GM06990 (cell line): ENCODE measurements around the gene PBX2.

ENCODE experiments used
- DNase-seq: peaks from one replicate; pipeline ENCODE4 v3.0.0-alpha.2; 2011; ENCODE audit not compliant: insufficient read length; ENCODE audit errors: extremely low read depth
- H3K27me3 ChIP-seq: replicated peaks from 2 replicates; pipeline ENCODE4 v1.6.0; 2011; ENCODE audit warnings: low read length; ENCODE audit not compliant: control insufficient read depth, insufficient read depth
- H3K36me3 ChIP-seq: 2 replicates; pipeline ENCODE4 v1.5.1; 2011; ENCODE audit warnings: low read length; ENCODE audit not compliant: control insufficient read depth, insufficient read depth
- H3K4me3 ChIP-seq: replicated peaks from 2 replicates; pipeline ENCODE4 v1.5.1; 2011; ENCODE audit warnings: low read depth, mild to moderate bottlenecking, control low read depth, low read length
- TF ChIP-seq, protein P1 (sequence below): IDR thresholded peaks from 2 replicates; pipeline ENCODE4 v1.5.1; 2011; ENCODE audit warnings: low read length, control low read depth, mild to moderate bottlenecking, inconsistent platforms; ENCODE audit not compliant: insufficient read depth, poor library complexity, severe bottlenecking

Gene PBX2

DNA sequence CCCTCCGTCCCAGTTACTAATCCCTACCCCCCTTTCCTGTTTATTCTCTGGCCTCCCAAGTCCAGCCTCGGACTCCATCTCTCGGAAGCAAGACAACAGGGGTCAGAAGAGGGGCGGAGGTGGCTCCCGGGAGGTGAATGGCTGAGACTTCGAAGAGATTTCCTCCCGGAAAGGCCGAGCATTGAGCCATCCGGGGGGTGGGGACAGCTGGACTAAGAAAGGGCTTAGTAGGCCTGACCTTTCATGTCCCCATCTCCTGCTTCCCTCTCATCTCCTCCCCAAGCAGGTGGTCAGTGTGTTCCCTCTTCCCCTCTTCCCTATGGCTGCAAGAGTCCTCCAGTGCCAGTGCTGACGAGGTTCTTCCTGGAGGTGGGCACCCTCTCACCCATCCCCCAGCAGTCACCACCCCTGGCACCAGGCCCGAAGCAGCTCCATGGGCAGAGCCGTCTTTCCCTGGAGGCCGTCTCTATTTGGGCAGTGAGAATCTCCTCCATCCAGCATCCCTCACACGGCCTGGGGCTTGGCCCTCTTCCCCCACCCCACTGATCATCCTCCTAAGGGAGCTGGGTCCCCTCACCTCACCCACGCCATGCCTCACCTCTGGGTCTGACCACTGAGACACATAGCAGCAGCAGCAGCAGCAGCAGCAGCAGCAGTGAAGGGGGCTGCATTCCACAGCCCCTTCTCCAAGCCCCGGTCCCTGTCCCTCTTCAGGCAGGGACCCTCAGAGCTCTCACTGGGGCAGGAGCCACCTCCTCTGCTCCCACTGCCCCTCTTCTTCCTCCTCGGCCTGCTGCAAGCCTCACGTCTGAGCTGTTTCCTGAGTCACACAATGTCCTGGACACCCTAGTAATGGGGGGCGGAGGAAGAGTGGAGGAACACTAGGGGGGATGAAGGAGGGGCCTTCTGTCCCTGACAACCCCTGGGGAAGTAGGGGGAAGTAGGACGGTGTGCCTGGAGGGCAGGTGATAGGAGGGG lies 33.5 kb upstream of the PBX2 start, which contains the start of gene NOTCH4:
NOTCH4 (minus strand) TSS at position 810 of the 978 bp plus-strand sequence; CDS start at position 671, 139 bp downstream.
- DNase-seq = no peak
- Histone ChIP-seq H3K27me3 (no peaks in the 10 kb centered on the region; the same call in 1 of the 2 replicates), H3K36me3 (no peaks in the 10 kb centered on the region), H3K4me3 (no peak within 1 kb of the TSS)
- TF ChIP-seq, protein P1, sequence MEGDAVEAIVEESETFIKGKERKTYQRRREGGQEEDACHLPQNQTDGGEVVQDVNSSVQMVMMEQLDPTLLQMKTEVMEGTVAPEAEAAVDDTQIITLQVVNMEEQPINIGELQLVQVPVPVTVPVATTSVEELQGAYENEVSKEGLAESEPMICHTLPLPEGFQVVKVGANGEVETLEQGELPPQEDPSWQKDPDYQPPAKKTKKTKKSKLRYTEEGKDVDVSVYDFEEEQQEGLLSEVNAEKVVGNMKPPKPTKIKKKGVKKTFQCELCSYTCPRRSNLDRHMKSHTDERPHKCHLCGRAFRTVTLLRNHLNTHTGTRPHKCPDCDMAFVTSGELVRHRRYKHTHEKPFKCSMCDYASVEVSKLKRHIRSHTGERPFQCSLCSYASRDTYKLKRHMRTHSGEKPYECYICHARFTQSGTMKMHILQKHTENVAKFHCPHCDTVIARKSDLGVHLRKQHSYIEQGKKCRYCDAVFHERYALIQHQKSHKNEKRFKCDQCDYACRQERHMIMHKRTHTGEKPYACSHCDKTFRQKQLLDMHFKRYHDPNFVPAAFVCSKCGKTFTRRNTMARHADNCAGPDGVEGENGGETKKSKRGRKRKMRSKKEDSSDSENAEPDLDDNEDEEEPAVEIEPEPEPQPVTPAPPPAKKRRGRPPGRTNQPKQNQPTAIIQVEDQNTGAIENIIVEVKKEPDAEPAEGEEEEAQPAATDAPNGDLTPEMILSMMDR = no peak

DNA sequence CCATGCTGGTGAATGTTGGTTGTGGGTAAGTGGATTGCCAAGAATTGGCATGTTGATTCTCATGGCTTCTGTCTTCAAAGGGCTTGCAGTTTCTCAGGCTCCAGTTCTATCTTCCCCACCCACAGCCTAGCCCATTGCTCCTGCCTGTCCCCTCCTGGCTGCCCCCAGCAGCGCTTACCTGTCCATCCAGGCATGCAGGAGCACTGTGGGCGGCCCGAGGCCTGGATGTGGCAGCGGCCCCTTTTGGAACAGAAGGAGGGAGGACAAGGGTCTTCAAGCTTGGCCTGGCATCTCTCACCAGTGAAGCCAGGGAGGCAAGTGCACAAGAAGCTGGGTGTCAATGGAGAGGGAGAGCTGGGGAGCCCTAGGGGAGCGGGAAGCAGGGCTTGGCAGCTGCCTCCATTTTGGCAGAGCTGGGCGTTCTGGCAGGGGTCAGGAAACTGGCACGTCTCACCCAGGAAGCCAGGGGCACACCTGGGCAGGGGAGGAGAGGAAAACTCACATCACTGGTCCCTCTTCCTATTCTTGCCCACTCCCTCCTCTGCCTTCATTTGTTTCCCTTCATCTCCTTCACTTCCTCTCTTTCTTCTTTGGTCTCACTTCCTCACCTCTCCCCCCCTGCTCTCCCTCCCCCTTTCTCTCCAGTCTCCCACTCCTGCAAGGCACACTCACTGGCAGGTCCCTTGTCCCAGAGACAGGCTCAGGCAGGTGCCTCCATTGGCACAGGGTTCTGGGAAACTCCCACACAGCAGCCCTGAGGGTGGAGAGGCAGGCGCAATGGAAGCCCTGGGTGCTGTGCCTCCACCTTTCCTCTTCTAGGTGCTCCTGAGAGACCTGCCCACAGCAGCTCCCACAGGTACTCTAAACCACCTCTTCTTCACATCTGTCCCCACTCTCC lies 32.6 kb upstream of the PBX2 start:
- no peaks in the 10 kb centered on the region for H3K36me3 ChIP-seq
- H3K4me3 ChIP-seq = no peak overlapping the region
- H3K27me3 ChIP-seq = no peaks in the 10 kb centered on the region; the same call in 1 of the 2 replicates
- DNase-seq = no peak
- TF ChIP-seq, protein P1 = no peak

DNA sequence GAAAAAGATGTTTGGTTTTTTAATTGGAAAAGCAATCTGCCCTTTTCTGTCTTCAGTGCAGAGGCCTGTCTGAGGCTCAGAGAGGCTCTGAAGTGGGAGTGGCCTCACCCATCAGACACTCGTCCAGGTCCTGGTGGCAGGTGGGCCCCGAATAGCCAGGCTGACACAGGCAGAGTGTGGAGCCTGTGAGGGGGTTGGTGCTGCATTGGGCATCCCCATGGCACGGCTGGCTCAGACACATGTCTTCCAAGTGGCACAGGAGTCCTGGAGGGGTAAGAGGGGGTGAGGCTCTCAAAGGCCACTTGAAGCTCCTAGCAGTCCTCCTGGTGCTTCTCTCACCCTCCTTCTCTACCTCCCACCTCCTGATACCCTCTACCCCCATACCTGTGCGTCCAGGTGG lies 30.0 kb upstream of the PBX2 start:
- TF ChIP-seq, protein P1 = no peak
- Histone ChIP-seq H3K36me3 (no peaks in the 10 kb centered on the region), H3K4me3 (no peak overlapping the region), H3K27me3 (no peaks in the 10 kb centered on the region; the same call in none of the 2 replicates)
- no peak for DNase-seq

DNA sequence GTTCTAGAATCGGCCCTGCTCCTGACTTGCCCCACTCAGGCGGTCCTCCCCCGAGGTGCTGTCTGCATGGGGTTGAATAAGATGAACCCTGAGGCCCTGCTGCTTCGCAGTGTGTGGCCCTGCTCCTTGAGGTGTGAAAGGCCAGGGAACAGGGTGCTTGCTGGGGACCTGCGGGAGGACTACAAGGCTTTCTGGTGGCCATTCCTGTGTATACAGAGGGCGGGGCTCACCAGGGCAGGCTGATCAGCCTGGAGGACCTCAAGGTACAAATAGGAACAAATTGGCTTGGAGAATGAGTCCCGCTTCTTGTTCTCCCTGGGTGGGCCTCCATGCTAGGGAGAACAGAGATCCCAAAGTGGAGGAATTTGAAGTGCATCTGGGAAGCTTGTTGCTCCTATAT lies 28.2 kb upstream of the PBX2 start:
- TF ChIP-seq, protein P1 = no peak
- no peak for DNase-seq
- no peak overlapping the region for H3K4me3 ChIP-seq
- no peaks in the 10 kb centered on the region for H3K36me3 ChIP-seq
- no peaks in the 10 kb centered on the region; the same call in none of the 2 replicates for H3K27me3 ChIP-seq

DNA sequence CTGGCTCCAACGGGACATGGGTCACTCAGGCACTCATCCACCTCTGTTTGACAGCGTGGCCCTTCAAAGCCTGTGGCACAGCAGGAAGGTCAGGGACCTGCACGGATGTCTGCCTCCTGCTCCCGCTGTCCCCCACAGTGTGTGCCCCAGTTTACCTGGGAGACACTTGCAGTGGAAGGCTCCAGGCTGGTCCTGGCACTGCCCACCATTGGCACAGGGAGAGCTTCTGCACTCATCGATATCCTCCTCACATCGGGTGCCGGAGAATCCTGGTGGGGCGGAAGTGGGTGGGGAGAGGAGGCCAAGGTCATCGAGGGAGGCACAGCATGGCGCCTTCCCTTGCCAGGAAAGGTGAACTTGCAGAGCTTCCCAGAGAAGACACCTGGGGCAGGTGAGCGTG lies 27.0 kb upstream of the PBX2 start:
- no peak for DNase-seq
- TF ChIP-seq, protein P1 = no peak
- no peaks in the 10 kb centered on the region for H3K36me3 ChIP-seq
- H3K27me3 ChIP-seq = no peaks in the 10 kb centered on the region; the same call in none of the 2 replicates
- no peak overlapping the region for H3K4me3 ChIP-seq
